Peyer's patch (tissue), 4 donors: ENCODE measurements around the gene LAMB1.

Experiments used
- POLR2A ChIP-seq, 2 donors: fragments of 450-650 bp; IDR thresholded peaks; one replicate each; pipeline ENCODE4 v1.5.1; 2017; ENCODE audit warnings: antibody characterized with exemption in 2 of 2, mild to moderate bottlenecking in 2 of 2, moderate library complexity in 2 of 2
- TF ChIP-seq, protein P1 (sequence below), 6 experiments: fragments of 450-650 bp in 4 of 6; fragments of 200-600 bp in 2 of 6; sonication (generic) in 1 of 6; IDR thresholded peaks; one replicate each; pipeline ENCODE4 v1.5.1; 2017 to 2019; ENCODE audit warnings: antibody characterized with exemption in 6 of 6, mild to moderate bottlenecking in 3 of 6, moderate library complexity in 1 of 6

DNA sequence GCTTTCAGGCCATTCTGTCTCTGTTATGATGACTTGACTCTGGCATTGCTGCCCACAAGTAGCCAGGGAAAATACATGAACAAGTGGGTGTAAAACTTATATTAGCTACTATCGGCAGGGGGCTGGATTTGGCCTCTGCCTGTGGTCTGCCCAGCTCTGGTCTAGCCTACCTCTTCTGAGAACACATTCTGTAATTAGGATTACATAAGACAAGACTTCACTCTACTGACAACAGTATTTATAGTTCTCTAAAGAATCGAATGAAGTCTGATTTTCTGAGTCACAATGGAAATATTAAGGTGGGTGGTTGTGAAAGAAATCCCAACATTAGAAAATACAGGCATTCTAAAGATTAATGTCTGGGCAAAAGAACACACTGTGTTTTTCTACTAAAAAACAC, 56.5 kb downstream of the LAMB1 start:
- TF ChIP-seq, protein P1, sequence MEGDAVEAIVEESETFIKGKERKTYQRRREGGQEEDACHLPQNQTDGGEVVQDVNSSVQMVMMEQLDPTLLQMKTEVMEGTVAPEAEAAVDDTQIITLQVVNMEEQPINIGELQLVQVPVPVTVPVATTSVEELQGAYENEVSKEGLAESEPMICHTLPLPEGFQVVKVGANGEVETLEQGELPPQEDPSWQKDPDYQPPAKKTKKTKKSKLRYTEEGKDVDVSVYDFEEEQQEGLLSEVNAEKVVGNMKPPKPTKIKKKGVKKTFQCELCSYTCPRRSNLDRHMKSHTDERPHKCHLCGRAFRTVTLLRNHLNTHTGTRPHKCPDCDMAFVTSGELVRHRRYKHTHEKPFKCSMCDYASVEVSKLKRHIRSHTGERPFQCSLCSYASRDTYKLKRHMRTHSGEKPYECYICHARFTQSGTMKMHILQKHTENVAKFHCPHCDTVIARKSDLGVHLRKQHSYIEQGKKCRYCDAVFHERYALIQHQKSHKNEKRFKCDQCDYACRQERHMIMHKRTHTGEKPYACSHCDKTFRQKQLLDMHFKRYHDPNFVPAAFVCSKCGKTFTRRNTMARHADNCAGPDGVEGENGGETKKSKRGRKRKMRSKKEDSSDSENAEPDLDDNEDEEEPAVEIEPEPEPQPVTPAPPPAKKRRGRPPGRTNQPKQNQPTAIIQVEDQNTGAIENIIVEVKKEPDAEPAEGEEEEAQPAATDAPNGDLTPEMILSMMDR (IDR thresholded peaks at IDR 0.05), result no peak
- no peak for TF ChIP-seq POLR2A (IDR thresholded peaks at IDR 0.05)
